CD4-positive, alpha-beta T cell treated with Interleukin-10 for 1 hour (primary cell): ENCODE results near the gene SPOP.

Source experiments
- DNase-seq: peaks from one replicate; pipeline ENCODE4 v3.0.0-alpha.2; 2020

Gene SPOP

GRCh38 chr17:49582789-49583188 lies 95.1 kb downstream of the SPOP start:
- DNase-seq = no peak

- no peak for DNase-seq
Observed at GRCh38 chr17:49582055-49582722, 95.7 kb downstream of the SPOP start.

GRCh38 chr17:49581648-49581998 lies 96.3 kb downstream of the SPOP start:
- DNase-seq = no peak

GRCh38 chr17:49580981-49581647 lies 96.8 kb downstream of the SPOP start:
- no peak for DNase-seq

- DNase-seq = no peak
Observed at GRCh38 chr17:49580055-49580721, 97.7 kb downstream of the SPOP start.

- no peak for DNase-seq
Observed at GRCh38 chr17:49579522-49579921, 98.4 kb downstream of the SPOP start.

GRCh38 chr17:49578952-49579500 lies 98.9 kb downstream of the SPOP start:
- DNase-seq = no peak

- no peak for DNase-seq
Observed at GRCh38 chr17:49578414-49578813, 99.5 kb downstream of the SPOP start.

GRCh38 chr17:49577963-49578362 lies 99.9 kb downstream of the SPOP start:
- DNase-seq = no peak

GRCh38 chr17:49577650-49577934 lies 100.3 kb downstream of the SPOP start:
- DNase-seq = no peak

GRCh38 chr17:49576917-49577649 lies 100.8 kb downstream of the SPOP start:
- no peak for DNase-seq

GRCh38 chr17:49576088-49576916 lies 101.6 kb downstream of the SPOP start:
- no peak for DNase-seq

GRCh38 chr17:49575679-49576087 lies 102.2 kb downstream of the SPOP start, which contains the start of gene NXPH3:
TSS of gene NXPH3 (plus strand) at chr17:49575871. CDS start at chr17:49576220, 349 bp downstream.
- peak; percentile 70 for DNase-seq

GRCh38 chr17:49574945-49575678 lies 102.8 kb downstream of the SPOP start:
- DNase-seq = no peak

- DNase-seq = no peak
Observed at GRCh38 chr17:49574323-49574781, 103.5 kb downstream of the SPOP start.

GRCh38 chr17:49573510-49574322 lies 104.2 kb downstream of the SPOP start:
- no peak for DNase-seq

GRCh38 chr17:49572806-49573420 lies 105.0 kb downstream of the SPOP start:
- DNase-seq = no peak

- no peak for DNase-seq
Observed at GRCh38 chr17:49572226-49572625, 105.7 kb downstream of the SPOP start.

GRCh38 chr17:49571764-49572163 lies 106.1 kb downstream of the SPOP start:
- no peak for DNase-seq

- no peak for DNase-seq
Observed at GRCh38 chr17:49571283-49571682, 106.6 kb downstream of the SPOP start.
